Adrenal gland (tissue), 5 donors: Measurements from ENCODE around the gene NT5M.

ENCODE experiments used
- CTCF ChIP-seq, 6 experiments: fragments of 450-650 bp in 4 of 6; fragments of 200-600 bp in 2 of 6; sonication (generic) in 1 of 6; IDR thresholded peaks; 1 replicate in 5 of 6; 2 replicates in 1 of 6; pipeline versions ENCODE4 v1.5.1 to v1.8.0; 2016 to 2021; ENCODE audit warnings: antibody characterized with exemption in 6 of 6, mild to moderate bottlenecking in 2 of 6, moderate library complexity in 1 of 6
- POLR2A ChIP-seq, 2 donors: fragments of 450-650 bp; IDR thresholded peaks; one replicate each; pipeline ENCODE4 v1.6.1; 2017; ENCODE audit warnings: antibody characterized with exemption in 2 of 2, mild to moderate bottlenecking in 2 of 2, moderate library complexity in 1 of 2
- donor health status: DM: no; HTN: no; CAD: no.

DNA sequence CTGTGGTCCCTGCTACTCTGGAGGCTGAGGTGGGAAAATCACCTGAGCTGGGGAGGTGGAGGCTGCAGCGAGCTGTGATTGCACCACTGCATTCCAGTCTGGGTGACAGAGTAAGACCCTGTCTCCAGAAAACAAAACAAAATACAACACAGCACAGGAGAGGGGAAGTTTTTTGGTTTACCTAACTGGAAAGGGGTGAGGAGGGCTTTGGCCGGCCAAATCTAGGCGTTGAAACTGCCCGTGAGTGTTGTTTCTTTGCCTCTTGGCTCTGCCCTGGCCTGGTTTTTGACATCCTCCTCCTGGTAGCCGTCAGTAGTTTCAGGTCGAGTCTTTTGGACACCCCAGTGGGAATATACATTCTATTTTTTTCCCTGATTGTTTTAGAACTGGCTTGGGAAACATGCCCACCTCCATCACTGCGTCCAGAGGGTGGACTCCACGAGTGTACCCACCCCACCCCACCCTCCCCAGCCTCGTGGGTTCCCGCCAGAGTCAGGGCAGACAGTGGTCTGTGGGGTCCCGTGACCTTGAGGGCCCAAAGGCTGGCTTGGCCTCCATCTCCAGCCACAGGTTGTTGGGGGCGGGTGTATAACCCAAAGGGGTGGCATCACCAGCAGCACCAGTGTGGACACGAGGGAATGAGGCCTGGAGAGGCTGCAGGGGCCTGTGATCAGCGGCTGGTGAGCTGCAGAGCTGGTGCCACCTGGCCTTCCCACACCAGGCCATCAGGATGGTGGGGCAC lies 42.7 kb downstream of the NT5M start:
- TF ChIP-seq POLR2A (IDR thresholded peaks at IDR 0.05) = no peak
- no peak for TF ChIP-seq CTCF (IDR thresholded peaks at IDR 0.05)
